A549 (cell line): Measurements from ENCODE around the gene MANSC1.

Experiments used
- BCL3 ChIP-seq: fragments of >200 bp; sonication (Bioruptor Twin); formaldehyde crosslinking; IDR thresholded peaks from 3 replicates; pipeline ENCODE4 v1.6.1; 2016
- CTCF ChIP-seq: fragments of >200 bp; sonication (Bioruptor Twin); formaldehyde crosslinking; IDR thresholded peaks from 3 replicates; pipeline ENCODE4 v1.5.1; 2016
- ESRRA ChIP-seq: fragments of 150-350 bp; IDR thresholded peaks from 2 replicates; pipeline ENCODE4 v1.6.1; 2014; ENCODE audit warnings: mild to moderate bottlenecking, low read length, borderline replicate concordance
- HDAC2 ChIP-seq: fragments of 200-600 bp; sonication (generic); IDR thresholded peaks from 2 replicates; pipeline ENCODE4 v1.6.1; 2016
- JUNB ChIP-seq: fragments of >200 bp; sonication (Bioruptor Twin); formaldehyde crosslinking; IDR thresholded peaks from 2 replicates; pipeline ENCODE4 v1.6.1; 2016
- MAX ChIP-seq: IDR thresholded peaks from 2 replicates; pipeline ENCODE4 v1.6.1; 2012
- POLR2A ChIP-seq: IDR thresholded peaks from 2 replicates; pipeline ENCODE4 v1.6.1; 2012; ENCODE audit warnings: mild to moderate bottlenecking, low read length
- RCOR1 ChIP-seq: fragments of 150-350 bp; IDR thresholded peaks from 2 replicates; pipeline ENCODE4 v1.6.1; 2014; ENCODE audit warnings: antibody characterized with exemption, low read length, low read depth
- RFX5 ChIP-seq: fragments of 450-650 bp; IDR thresholded peaks from 2 replicates; pipeline ENCODE4 v1.7.1; 2014; ENCODE audit warnings: antibody characterized with exemption, mild to moderate bottlenecking, moderate library complexity
- SMC3 ChIP-seq: fragments of >200 bp; sonication (Bioruptor Twin); formaldehyde crosslinking; IDR thresholded peaks from 3 replicates; pipeline ENCODE4 v1.6.1; 2018; ENCODE audit warnings: inconsistent platforms
- TFCP2L1 ChIP-seq: fragments of 250-450 bp; sonication (Bioruptor Pico); IDR thresholded peaks from 2 replicates; pipeline ENCODE4 v1.5.0; 2021; ENCODE audit warnings: mild to moderate bottlenecking
- ZSCAN20 ChIP-seq: fragments of 250-450 bp; sonication (Bioruptor Pico); IDR thresholded peaks from 2 replicates; pipeline ENCODE4 v1.8.0; 2022; ENCODE audit warnings: mild to moderate bottlenecking, moderate library complexity

GRCh38 chr12:12392413-12392812 lies 42.4 kb upstream of the MANSC1 start:
- TF ChIP-seq ZSCAN20 (CRISPR knock-in tag) (no peak), POLR2A (no peak), CTCF (no peak), MAX (no peak), HDAC2 (no peak), RCOR1 (no peak), ESRRA (no peak), JUNB (no peak), SMC3 (no peak), RFX5 (no peak), TFCP2L1 (CRISPR knock-in tag) (no peak), BCL3 (no peak)
